ENCODE measurements around the gene KRT39. TPM values are rescaled to one million over a fixed set of nuclear protein-coding genes. Genes with fewer than 3 reads are reported as not detected.

KRT39 gene
- total and polyA plus RNA-seq, 10 of the 15 experiments (the other 5 are each of a cell fraction or from before 2014, with no cell fraction given): not detected

GRCh38 chr17:40910441-40910841 is 56.3 kb downstream of the KRT39 start:
- Histone ChIP-seq H3K79me2 (ENCODE audit: control insufficient read depth, insufficient read depth, low read length) (no peaks in the 10 kb centered on the region), H3K36me3 (ENCODE audit: control insufficient read depth in 2 of 2, insufficient read depth in 2 of 2, low read length in 1 of 2) (no peaks in the 10 kb centered on the region), H3K27me3 (replicated peaks in 1 of 2; ENCODE audit: control insufficient read depth in 2 of 2, insufficient read depth in 2 of 2, low read length in 1 of 2) (0 out of 4 replicates have a peak, but pooled peaks cover 0 to 4% of the 10 kb centered on the region in 2 experiments), H3K4me2 (ENCODE audit: control insufficient read depth, insufficient read depth) (no peak overlapping the region), H4K20me1 (ENCODE audit: control insufficient read depth, insufficient read depth) (no peaks in the 10 kb centered on the region), H3K9me3 (replicated peaks; ENCODE audit: control insufficient read depth, insufficient read depth, low read length) (no peaks in the 10 kb centered on the region), H3K9ac (ENCODE audit: control insufficient read depth, insufficient read depth, low read length) (no peak overlapping the region), H2AFZ (ENCODE audit: control insufficient read depth, low read depth, low read length) (no peak overlapping the region), H3K4me1 (ENCODE audit: control insufficient read depth, insufficient read depth, low read length) (peaks cover 10% of the 10 kb centered on the region; the same call in 1 of the 2 replicates), H3K4me3 (no peak overlapping the region), H3K27ac (ENCODE audit: control insufficient read depth, insufficient read depth) (no peak overlapping the region)
- FAIRE-seq: no peak
- ATAC-seq: no peak
- ChIA-PET CTCF (interaction anchor here (0.8 to 3.8 kb wide), 8 partner anchors 24 to 756 kb away, joined by 3 to 29 read pairs (median 9); no protein-coding TSS in a partner anchor), POLR2A (interaction anchor here (1.2 kb wide), 1 partner anchor 638 kb away, joined by 3 read pairs; no protein-coding TSS in a partner anchor), RAD21 (ENCODE audit: unreplicated experiment) (interaction anchor here (0.7 to 2.7 kb wide), 4 partner anchors 295 to 738 kb away, joined by 3 to 8 read pairs (median 4); no protein-coding TSS in a partner anchor), SMC1A (ENCODE audit: uncharacterized antibody, unreplicated experiment) (interaction anchor here (0.6 to 2.5 kb wide), 7 partner anchors 10 to 739 kb away, joined by 3 to 11 read pairs (median 3); no protein-coding TSS in a partner anchor)
- intact Hi-C loops (cut with micrococcal nuclease; ENCODE audit: unreplicated experiment) (loop anchor here (5.0 kb wide), 2 partner anchors 587 to 737 kb away; no protein-coding TSS in a partner anchor), in situ Hi-C loops (cut with MboI) (loop anchor here (5.0 kb wide), 2 partner anchors 412 to 752 kb away; no protein-coding TSS in a partner anchor)
- 21% methylated on average over 3 of the region's 3 CpGs for WGBS (ENCODE audit: insufficient coverage, insufficient replicate concordance, low lambda C conversion rate, missing lambda C conversion rate)
- no peak for DNase-seq (ENCODE audit: low read depth, low spot score)
- TF ChIP-seq USF1 (IDR thresholded peaks at IDR 0.05; ENCODE audit: borderline replicate concordance, extremely low read length, insufficient read depth, low read depth, low read length) (no peak), BCL11A (IDR thresholded peaks at IDR 0.05; ENCODE audit: low read depth, low read length) (no peak), RAD51 (IDR thresholded peaks at IDR 0.05) (no peak), SPI1 (IDR thresholded peaks at IDR 0.05; ENCODE audit: borderline replicate concordance, insufficient read depth, low read depth, low read length) (0 out of 2 replicates have a peak, but pooled peaks have one; percentile 5), SKIL (IDR thresholded peaks at IDR 0.05; ENCODE audit: low read depth, poor library complexity, severe bottlenecking) (no peak), HCFC1 (IDR thresholded peaks at IDR 0.05; ENCODE audit: low read length) (no peak)
- BruUV-seq (replicated peaks): no TSS peak

Data from GM12878 (cell line).